Measurements from ENCODE around the gene PALLD.

DNA sequence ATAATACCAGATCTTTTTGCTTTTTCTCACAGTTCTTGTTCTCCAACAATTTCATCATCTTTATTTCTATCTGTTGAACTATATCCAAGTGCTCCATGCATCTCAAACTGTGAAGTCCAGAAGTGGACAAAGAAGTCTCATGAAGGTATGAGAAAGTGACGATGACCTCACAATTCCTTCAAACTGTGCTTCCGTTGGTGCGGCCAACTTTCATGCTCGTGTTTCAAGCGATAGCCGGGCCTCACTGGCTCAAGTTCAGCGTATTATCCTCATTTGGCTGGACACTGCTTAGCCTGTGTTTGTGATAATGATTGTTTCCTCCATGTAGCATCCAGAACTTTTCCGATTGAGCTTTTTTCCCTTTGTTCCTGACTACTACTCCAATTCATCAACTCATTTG is 143.1 kb downstream of the PALLD start:
- TF ChIP-seq CTCF (IDR thresholded peaks at IDR 0.05) (no peak), POLR2AphosphoS5 (IDR thresholded peaks at IDR 0.05) (no peak)
